Spleen (tissue), 11 donors: ENCODE results near the gene RRAD. TPM values are rescaled to one million over a fixed set of nuclear protein-coding genes. Genes with fewer than 3 reads are reported as not detected.
A peak's percentile ranks its signal among the peaks of the same experiment; 100 is the strongest.

Experiments
- DNase-seq: peaks from one replicate; pipeline ENCODE4 v3.0.0-alpha.2; 2020
- H3K27ac ChIP-seq, 8 donors: fragments of 200-600 bp; sonication (generic) in 7 of 8; 1 replicate in 4 of 8; 2 replicates in 4 of 8; pipeline versions ENCODE4 v1.5.0 to v1.8.0; 2016 to 2021; ENCODE audit warnings: inconsistent platforms in 4 of 8, mild to moderate bottlenecking in 4 of 8, moderate library complexity in 1 of 8
- H3K27me3 ChIP-seq, 7 donors: fragments of 200-600 bp; sonication (generic) in 6 of 7; replicated peaks in 1 of 7; 1 replicate in 4 of 7; 2 replicates in 3 of 7; pipeline versions ENCODE4 v1.5.0 to v1.8.0; 2016 to 2021; ENCODE audit warnings: inconsistent platforms in 3 of 7, mild to moderate bottlenecking in 1 of 7
- H3K36me3 ChIP-seq, 6 donors: fragments of 200-600 bp; sonication (generic) in 5 of 6; 1 replicate in 4 of 6; 2 replicates in 2 of 6; pipeline versions ENCODE4 v1.5.0 to v1.8.0; 2016 to 2021; ENCODE audit warnings: inconsistent platforms in 2 of 6
- H3K4me1 ChIP-seq, 6 donors: fragments of 200-600 bp; sonication (generic) in 5 of 6; 1 replicate in 3 of 6; 2 replicates in 3 of 6; pipeline versions ENCODE4 v1.5.0 to v1.8.0; 2016 to 2021; ENCODE audit warnings: inconsistent platforms in 3 of 6
- H3K4me3 ChIP-seq, 8 donors: fragments of 200-600 bp; sonication (generic) in 7 of 8; 1 replicate in 4 of 8; 2 replicates in 4 of 8; pipeline versions ENCODE4 v1.5.0 to v1.8.0; 2016 to 2021; ENCODE audit warnings: inconsistent platforms in 4 of 8, mild to moderate bottlenecking in 4 of 8, moderate library complexity in 2 of 8
- H3K9me3 ChIP-seq, 8 donors: fragments of 200-600 bp; sonication (generic) in 7 of 8; 1 replicate in 4 of 8; 2 replicates in 4 of 8; pipeline versions ENCODE4 v1.5.0 to v1.8.0; 2016 to 2021; ENCODE audit warnings: inconsistent platforms in 4 of 8
- POLR2A ChIP-seq, 3 donors: fragments of 450-650 bp; IDR thresholded peaks; one replicate each; pipeline ENCODE4 v1.5.1; 2017; ENCODE audit warnings: antibody characterized with exemption in 3 of 3, mild to moderate bottlenecking in 1 of 3
- POLR2AphosphoS5 ChIP-seq, 3 donors: sonication (generic); formaldehyde crosslinking; IDR thresholded peaks; one replicate each; pipeline ENCODE4 v1.5.1; 2017; ENCODE audit warnings: antibody characterized with exemption in 3 of 3
- WGBS, 5 donors: extraction: QIAGEN DNeasy Blood & Tissue Kit in 3 of 5; methylation state at CpG; one replicate each; pipeline versions ENCODE4 v1.1.5 to v1.1.7; 2013 to 2018; 5-methylcytosine and 5-hydroxymethylcytosine counted together
- intact Hi-C: fragments of 100-400 bp; cut with DNase I; formaldehyde crosslinking; loops from one replicate; pipeline ENCODE4 v1.15.0; 2023; ENCODE audit warnings: low total_unique reads
- polyA plus RNA-seq, 3 donors: library from polyadenylated mRNA; stranded (reverse); fragments of 200-250 nt; gene quantifications; one replicate each; pipeline ENCODE4 v1.2.1, GENCODE V29; 2013
- total RNA-seq, 7 donors: library from RNA; depleted of rRNA in 3 of 7; stranded (reverse); fragments of >200 nt in 3 of 7; fragmentation: NEBNext Ultra II Directional in 4 of 7; extraction: Animal tissue kit (Norgen Biotek cat#: 25700) in 4 of 7; gene quantifications; one replicate each; pipeline versions ENCODE4 v1.1.0 to v1.2.1, GENCODE V29; 2016 to 2021
- TF ChIP-seq, protein P1 (sequence below), 11 experiments: fragments of 200-600 bp in 7 of 11; fragments of 450-650 bp in 4 of 11; sonication (generic) in 4 of 11; IDR thresholded peaks in 8 of 11; conservative IDR thresholded peaks in 3 of 11; 1 replicate in 7 of 11; 2 replicates in 4 of 11; pipeline versions ENCODE4 v1.4.0 to v1.8.0; 2016 to 2021; ENCODE audit warnings: antibody characterized with exemption in 11 of 11, inconsistent platforms in 4 of 11, mild to moderate bottlenecking in 1 of 11
- donor health status: healthy with polysubstance abuse.
- donor health status: DM: no; HTN: no; CAD: no; lungs with moderate emphysema.
- donor health status: DM: no; HTN: no; CAD: no.
- donor health status: Bipolar disorder and iron deficiency.
- donor health status: healthy.
- donor health status: DM: no; HTN: no; CAD: no.
- donor health status: DM: yes; HTN: yes; CAD: no.

RRAD gene
- total and polyA plus RNA-seq, 10 donors, result 0.52 to 16.4 (median 1.9) TPM

- intact Hi-C loops, result no loop called here
- Histone ChIP-seq H3K4me1 (peaks cover 0 to 16% (median 7%) of the 10 kb centered on the region in 6 donors), H3K27me3 (no peaks in the 10 kb centered on the region), H3K36me3 (no peaks in the 10 kb centered on the region), H3K9me3 (no peaks in the 10 kb centered on the region), H3K27ac (no peak overlapping the region), H3K4me3 (no peak overlapping the region)
- 73 to 96% (median 94%) methylated on average over 3 of the region's 3 CpGs for WGBS, 5 donors
- TF ChIP-seq, protein P1, sequence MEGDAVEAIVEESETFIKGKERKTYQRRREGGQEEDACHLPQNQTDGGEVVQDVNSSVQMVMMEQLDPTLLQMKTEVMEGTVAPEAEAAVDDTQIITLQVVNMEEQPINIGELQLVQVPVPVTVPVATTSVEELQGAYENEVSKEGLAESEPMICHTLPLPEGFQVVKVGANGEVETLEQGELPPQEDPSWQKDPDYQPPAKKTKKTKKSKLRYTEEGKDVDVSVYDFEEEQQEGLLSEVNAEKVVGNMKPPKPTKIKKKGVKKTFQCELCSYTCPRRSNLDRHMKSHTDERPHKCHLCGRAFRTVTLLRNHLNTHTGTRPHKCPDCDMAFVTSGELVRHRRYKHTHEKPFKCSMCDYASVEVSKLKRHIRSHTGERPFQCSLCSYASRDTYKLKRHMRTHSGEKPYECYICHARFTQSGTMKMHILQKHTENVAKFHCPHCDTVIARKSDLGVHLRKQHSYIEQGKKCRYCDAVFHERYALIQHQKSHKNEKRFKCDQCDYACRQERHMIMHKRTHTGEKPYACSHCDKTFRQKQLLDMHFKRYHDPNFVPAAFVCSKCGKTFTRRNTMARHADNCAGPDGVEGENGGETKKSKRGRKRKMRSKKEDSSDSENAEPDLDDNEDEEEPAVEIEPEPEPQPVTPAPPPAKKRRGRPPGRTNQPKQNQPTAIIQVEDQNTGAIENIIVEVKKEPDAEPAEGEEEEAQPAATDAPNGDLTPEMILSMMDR (IDR thresholded peaks at IDR 0.05 in 8 of 11, conservative IDR thresholded peaks at IDR 0.05 in 3 of 11), result no peak
- TF ChIP-seq POLR2AphosphoS5 (IDR thresholded peaks at IDR 0.05) (no peak), POLR2A (IDR thresholded peaks at IDR 0.05) (no peak)
- no peak for DNase-seq
Observed at GRCh38 chr16:66895999-66896398, 29.3 kb downstream of the RRAD start.

DNA sequence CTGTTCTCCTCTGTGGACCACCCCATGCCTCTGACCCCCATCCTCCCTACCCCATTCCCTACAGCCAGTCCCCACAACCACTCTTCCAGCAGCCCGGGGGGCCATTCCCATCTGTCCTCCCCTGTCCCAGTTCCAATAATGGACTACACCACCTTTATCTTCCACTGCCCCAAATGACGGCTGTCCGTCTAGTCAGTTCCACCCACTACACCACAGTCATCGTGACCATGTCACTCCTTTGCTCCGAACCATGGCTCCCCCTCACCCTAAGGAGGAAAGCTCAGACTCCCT, 29.7 kb downstream of the RRAD start:
- no peak for DNase-seq

DNA sequence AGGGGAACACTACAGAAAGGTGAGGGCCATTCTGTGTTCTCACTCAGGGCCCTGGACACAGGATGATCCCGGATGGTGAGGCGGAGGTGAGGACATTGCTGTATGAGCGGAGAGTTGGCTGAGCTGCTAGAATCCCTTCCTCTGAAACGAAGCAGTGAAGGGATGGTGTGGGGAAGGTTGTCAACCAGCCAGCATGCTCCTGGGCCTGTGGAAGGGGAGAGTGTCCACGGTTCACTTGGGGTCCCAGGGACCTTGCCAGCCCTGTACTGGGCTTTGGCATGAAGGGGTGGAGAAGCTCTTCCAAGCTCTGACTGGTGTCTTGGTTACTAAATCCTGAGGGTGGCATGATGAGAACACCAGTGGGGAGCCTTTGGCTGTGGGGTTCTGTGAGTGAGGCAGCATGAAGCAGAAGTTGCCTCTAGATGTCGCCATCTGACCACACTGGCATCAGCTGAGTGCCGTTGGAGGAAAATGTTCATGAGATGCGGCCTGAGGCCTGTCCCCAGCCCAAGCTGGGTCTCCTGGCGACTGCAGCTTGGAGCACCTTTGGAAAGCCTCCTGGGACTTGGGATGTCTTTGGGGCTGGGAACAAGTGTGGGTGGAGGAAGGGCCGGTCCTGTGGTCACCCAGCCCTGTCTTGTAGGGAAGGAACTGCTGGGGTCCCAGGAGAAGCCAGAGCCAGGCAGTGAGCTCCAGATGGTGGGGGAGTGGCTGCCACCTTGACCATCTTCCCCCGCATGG, 30.2 kb downstream of the RRAD start:
- intact Hi-C loops, result no loop called here
- DNase-seq, result no peak
- 44 to 56% (median 51%) methylated on average over 7 to 11 of the region's 11 CpGs for WGBS, 5 donors

More for the DNA sequence above, 29.7 kb downstream of the RRAD start:
- Histone ChIP-seq H3K4me3 (no peak overlapping the region), H3K27me3 (no peaks in the 10 kb centered on the region), H3K36me3 (no peaks in the 10 kb centered on the region), H3K27ac (no peak overlapping the region), H3K9me3 (no peaks in the 10 kb centered on the region), H3K4me1 (peaks cover 0 to 15% (median 7%) of the 10 kb centered on the region in 6 donors)
- WGBS, 5 donors, result 89 to 96% (median 91%) methylated on average over 5 of the region's 5 CpGs
- intact Hi-C loops, result no loop called here
- no peak for TF ChIP-seq POLR2AphosphoS5 (IDR thresholded peaks at IDR 0.05)
- TF ChIP-seq POLR2A (IDR thresholded peaks at IDR 0.05), result no peak
- TF ChIP-seq, protein P1 (IDR thresholded peaks at IDR 0.05 in 8 of 11, conservative IDR thresholded peaks at IDR 0.05 in 3 of 11), result no peak

DNA sequence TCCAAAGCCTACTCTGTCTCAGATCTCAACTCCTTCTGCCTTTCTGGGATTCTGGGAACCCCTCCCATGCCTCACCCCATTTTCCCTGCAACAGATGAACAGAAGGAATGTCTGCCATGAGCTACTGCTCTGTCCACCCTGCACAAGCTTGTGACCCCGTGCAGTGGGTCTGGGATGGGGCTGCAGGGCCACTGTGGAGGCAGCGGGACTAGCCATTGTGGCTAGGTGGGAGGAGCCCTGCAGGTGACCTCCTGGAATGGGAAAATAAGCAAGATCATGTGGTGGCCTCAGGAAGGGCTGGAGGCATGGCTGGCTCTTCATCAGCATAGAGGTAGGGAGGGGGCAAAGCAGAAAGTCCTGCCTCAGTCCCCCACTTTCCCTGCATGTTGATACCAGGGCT, 31.3 kb downstream of the RRAD start:
- no peak for DNase-seq
- TF ChIP-seq, protein P1 (IDR thresholded peaks at IDR 0.05 in 8 of 11, conservative IDR thresholded peaks at IDR 0.05 in 3 of 11), result no peak
- TF ChIP-seq POLR2A (IDR thresholded peaks at IDR 0.05), result no peak
- no peak for TF ChIP-seq POLR2AphosphoS5 (IDR thresholded peaks at IDR 0.05)
- no peaks in the 10 kb centered on the region for H3K9me3 ChIP-seq
- 69 to 93% (median 85%) methylated on average over 2 of the region's 2 CpGs for WGBS, 5 donors
- H3K27ac ChIP-seq, result no peak overlapping the region
- H3K27me3 ChIP-seq, result no peaks in the 10 kb centered on the region
- H3K36me3 ChIP-seq, result peaks cover 0 to 5% (median 0%) of the 10 kb centered on the region in 6 donors
- intact Hi-C loops, result no loop called here
- H3K4me1 ChIP-seq, result no peaks in the 10 kb centered on the region
- no peak overlapping the region for H3K4me3 ChIP-seq

More for the DNA sequence above, 30.2 kb downstream of the RRAD start:
- H3K9me3 ChIP-seq, result no peaks in the 10 kb centered on the region
- no peak overlapping the region for H3K27ac ChIP-seq
- H3K4me3 ChIP-seq, result no peak overlapping the region
- H3K36me3 ChIP-seq, result no peaks in the 10 kb centered on the region
- H3K4me1 ChIP-seq, result peaks cover 0 to 10% (median 3%) of the 10 kb centered on the region in 6 donors
- TF ChIP-seq, protein P1 (IDR thresholded peaks at IDR 0.05 in 8 of 11, conservative IDR thresholded peaks at IDR 0.05 in 3 of 11), result peak; percentile 43 to 76 (median 56)
- TF ChIP-seq POLR2A (IDR thresholded peaks at IDR 0.05), result no peak
- peak in 1 of 3 donors; percentile 34 for TF ChIP-seq POLR2AphosphoS5 (IDR thresholded peaks at IDR 0.05)
- no peaks in the 10 kb centered on the region for H3K27me3 ChIP-seq
